Trophoblast cell (in vitro differentiated cells and primary cell): Measurements from ENCODE around the gene PRMT1.

Experiments
- DNase-seq, 2 donors: peaks; one replicate each; pipeline ENCODE4 v3.0.0-alpha.2; 2016
- H2AFZ ChIP-seq: 2 replicates; pipeline ENCODE4 v1.6.1; 2013; ENCODE audit warnings: low read length, moderate library complexity, mild to moderate bottlenecking; ENCODE audit not compliant: insufficient read depth, poor library complexity
- H2AK5ac ChIP-seq: 2 replicates; pipeline ENCODE4 v1.6.1; 2013; ENCODE audit warnings: mild to moderate bottlenecking, low read length
- H2BK120ac ChIP-seq: 2 replicates; pipeline ENCODE4 v1.6.1; 2013; ENCODE audit warnings: low read length, mild to moderate bottlenecking, moderate library complexity; ENCODE audit not compliant: insufficient read depth, poor library complexity
- H2BK12ac ChIP-seq: 2 replicates; pipeline ENCODE4 v1.6.1; 2013; ENCODE audit warnings: mild to moderate bottlenecking, low read length, moderate library complexity
- H2BK5ac ChIP-seq: 2 replicates; pipeline ENCODE4 v1.6.1; 2013; ENCODE audit warnings: low read length, low read depth, moderate library complexity, mild to moderate bottlenecking; ENCODE audit not compliant: poor library complexity
- H3K14ac ChIP-seq: 2 replicates; pipeline ENCODE4 v1.6.1; 2013; ENCODE audit warnings: mild to moderate bottlenecking, low read length
- H3K18ac ChIP-seq: 2 replicates; pipeline ENCODE4 v1.6.1; 2013; ENCODE audit warnings: mild to moderate bottlenecking, low read length
- H3K23ac ChIP-seq: 2 replicates; pipeline ENCODE4 v1.6.1; 2013; ENCODE audit warnings: low read length
- H3K27ac ChIP-seq: 2 replicates; pipeline ENCODE4 v1.5.1; 2013; ENCODE audit warnings: low read depth, mild to moderate bottlenecking, inconsistent platforms, low read length, moderate library complexity
- H3K27me3 ChIP-seq: 2 replicates; pipeline ENCODE4 v1.6.1; 2013; ENCODE audit warnings: inconsistent platforms, mild to moderate bottlenecking, low read length, moderate library complexity; ENCODE audit not compliant: insufficient read depth
- H3K36me3 ChIP-seq, 2 experiments: 1 replicate in 1 of 2; 2 replicates in 1 of 2; pipeline ENCODE4 v1.6.1; 2013; ENCODE audit warnings: low read length in 2 of 2, mild to moderate bottlenecking in 2 of 2, moderate library complexity in 1 of 2; ENCODE audit not compliant: insufficient read depth in 2 of 2, control insufficient read depth in 1 of 2
- H3K4ac ChIP-seq: 2 replicates; pipeline ENCODE4 v1.6.1; 2013; ENCODE audit warnings: low read depth, mild to moderate bottlenecking, low read length, moderate library complexity
- H3K4me1 ChIP-seq, 2 experiments: 1 replicate in 1 of 2; 2 replicates in 1 of 2; pipeline ENCODE4 v1.6.1; 2013; ENCODE audit warnings: low read length in 2 of 2, mild to moderate bottlenecking in 2 of 2, moderate library complexity in 1 of 2; ENCODE audit not compliant: insufficient read depth in 2 of 2, control insufficient read depth in 1 of 2
- H3K4me2 ChIP-seq: 2 replicates; pipeline ENCODE4 v1.6.1; 2013; ENCODE audit warnings: inconsistent platforms, mild to moderate bottlenecking, low read length, moderate library complexity
- H3K4me3 ChIP-seq: 2 replicates; pipeline ENCODE4 v1.5.1; 2013; ENCODE audit warnings: mild to moderate bottlenecking, low read depth, low read length, inconsistent platforms
- H3K79me1 ChIP-seq: one replicate; pipeline ENCODE4 v1.6.1; 2013; ENCODE audit warnings: low read length
- H3K79me2 ChIP-seq: 2 replicates; pipeline ENCODE4 v1.6.1; 2013; ENCODE audit warnings: low read length, mild to moderate bottlenecking; ENCODE audit not compliant: control insufficient read depth, insufficient read depth, poor library complexity
- H3K9ac ChIP-seq: 2 replicates; pipeline ENCODE4 v1.6.1; 2013; ENCODE audit warnings: mild to moderate bottlenecking, low read length
- H3K9me3 ChIP-seq: 2 replicates; pipeline ENCODE4 v1.6.1; 2013; ENCODE audit warnings: low read depth, mild to moderate bottlenecking, control low read depth, inconsistent platforms, low read length; ENCODE audit not compliant: insufficient read depth
- H4K12ac ChIP-seq: 2 replicates; pipeline ENCODE4 v1.6.1; 2013; ENCODE audit warnings: low read depth, mild to moderate bottlenecking, low read length, moderate library complexity
- H4K8ac ChIP-seq: 2 replicates; pipeline ENCODE4 v1.6.1; 2013; ENCODE audit warnings: low read depth, mild to moderate bottlenecking, low read length, moderate library complexity
- H4K91ac ChIP-seq: one replicate; pipeline ENCODE4 v1.6.1; 2013; ENCODE audit warnings: low read depth, mild to moderate bottlenecking, low read length, moderate library complexity
- WGBS: extraction: QIAGEN DNeasy Blood & Tissue Kit; methylation state at CpG from one replicate; pipeline ENCODE4 v1.1.7; 2013; ENCODE audit warnings: missing lambda C conversion rate; ENCODE audit not compliant: insufficient read length, insufficient coverage; ENCODE audit errors: extremely low coverage; 5-methylcytosine and 5-hydroxymethylcytosine counted together

The PRMT1 gene

DNA sequence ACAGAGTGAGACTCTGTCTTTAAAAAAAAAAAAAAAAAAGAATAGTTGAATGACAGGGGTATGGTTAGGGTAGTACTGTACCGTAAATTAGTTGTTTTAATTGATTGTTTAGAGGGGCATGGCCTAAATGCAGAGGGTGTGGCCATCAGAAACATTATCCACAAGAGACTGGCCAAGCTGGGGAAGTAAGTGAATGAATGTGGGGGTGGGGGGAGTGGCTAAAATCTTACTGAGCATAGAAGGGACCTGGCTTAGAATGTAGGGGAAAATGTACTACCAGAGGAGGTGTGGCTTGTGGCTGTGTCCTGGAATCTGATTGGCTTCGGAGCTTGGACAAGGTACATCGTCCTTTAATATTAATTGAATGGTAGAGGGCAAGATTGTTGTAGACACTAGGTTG lies 7.6 kb upstream of the PRMT1 start:
- Histone ChIP-seq H4K91ac (no peak overlapping the region), H3K9ac (no peak overlapping the region), H2AFZ (no peak overlapping the region), H3K36me3 (peaks cover 23 to 24% of the 10 kb centered on the region in 2 experiments), H2AK5ac (no peak overlapping the region), H3K4ac (no peak overlapping the region), H4K12ac (no peak overlapping the region), H3K4me2 (no peak overlapping the region), H2BK120ac (no peak overlapping the region), H3K4me1 (peaks cover 5 to 11% of the 10 kb centered on the region in 2 experiments), H3K79me1 (peaks cover 13% of the 10 kb centered on the region), H4K8ac (no peak overlapping the region), H3K4me3 (no peak overlapping the region), H2BK12ac (no peak overlapping the region), H3K27me3 (no peaks in the 10 kb centered on the region), H3K9me3 (no peaks in the 10 kb centered on the region), H3K14ac (no peak overlapping the region), H2BK5ac (no peak overlapping the region), H3K27ac (no peak overlapping the region), H3K18ac (no peak overlapping the region), H3K79me2 (peaks cover 18% of the 10 kb centered on the region), H3K23ac (no peak overlapping the region)
- DNase-seq = no peak
- no CpG with 5 or more reads among the region's 3 CpGs for WGBS

DNA sequence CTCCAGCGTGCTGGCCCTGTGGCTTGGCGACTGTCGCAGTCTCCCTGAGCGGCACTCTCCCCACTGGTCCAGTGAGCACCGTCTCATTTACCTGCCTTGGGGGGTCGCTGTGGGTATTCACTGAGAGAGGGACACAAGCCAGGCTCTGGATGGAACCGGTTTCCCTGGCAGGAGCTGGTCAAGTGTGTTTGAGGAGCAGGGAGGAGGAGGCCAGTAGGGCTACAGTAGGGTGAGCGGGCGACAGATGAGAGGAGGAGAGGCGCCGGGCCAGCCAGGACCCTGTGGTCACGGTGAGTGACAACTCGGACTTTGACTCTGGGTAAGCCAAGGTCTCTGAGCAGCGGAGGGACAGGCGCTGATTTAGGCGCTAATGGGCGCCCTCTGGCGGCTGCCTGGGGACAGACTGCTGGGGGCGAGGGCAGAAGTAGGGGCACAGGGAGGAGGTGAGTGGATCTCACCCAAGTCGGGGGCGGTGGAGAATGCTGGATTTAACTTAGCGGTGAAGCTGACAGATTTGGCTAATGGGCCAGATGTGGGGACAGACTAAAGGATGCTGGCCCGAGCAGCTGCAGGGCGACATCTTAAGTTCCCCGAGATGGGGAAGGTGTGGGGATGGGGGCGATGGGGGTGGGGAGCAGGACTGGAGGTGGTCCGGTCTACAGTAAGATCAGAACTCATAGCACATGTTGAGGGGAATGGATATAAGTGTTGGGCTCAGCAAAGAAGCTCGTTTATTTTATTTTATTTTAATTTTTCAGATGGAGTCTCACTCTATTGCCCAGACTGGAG lies 4.7 kb upstream of the PRMT1 start:
- peak; percentile 65 to 83 for DNase-seq
- peaks cover 4% of the 10 kb centered on the region for H3K79me2 ChIP-seq
- no peaks in the 10 kb centered on the region for H3K27me3 ChIP-seq
- H2AFZ ChIP-seq = peak overlapping the region; percentile 26
- H3K27ac ChIP-seq = peak overlapping the region; percentile 6
- H3K4me2 ChIP-seq = peak overlapping the region; percentile 35
- peak overlapping the region; percentile 66 for H4K12ac ChIP-seq
- H3K18ac ChIP-seq = peak overlapping the region; percentile 86
- peak overlapping the region; percentile 70 for H4K8ac ChIP-seq
- H3K4me1 ChIP-seq = peaks cover 2 to 6% of the 10 kb centered on the region in 2 experiments
- no peak overlapping the region for H3K4me3 ChIP-seq
- no peak overlapping the region for H2AK5ac ChIP-seq
- no peaks in the 10 kb centered on the region for H3K9me3 ChIP-seq
- peak overlapping the region; percentile 7 for H3K14ac ChIP-seq
- no peak overlapping the region for H3K9ac ChIP-seq
- no peak overlapping the region for H2BK12ac ChIP-seq
- WGBS = no CpG with 5 or more reads among the region's 28 CpGs
- peak overlapping the region; percentile 41 for H4K91ac ChIP-seq
- no peak overlapping the region for H3K4ac ChIP-seq
- no peak overlapping the region for H3K23ac ChIP-seq
- H3K79me1 ChIP-seq = peaks cover 10% of the 10 kb centered on the region
- peaks cover 23 to 24% of the 10 kb centered on the region in 2 experiments for H3K36me3 ChIP-seq
- no peak overlapping the region for H2BK120ac ChIP-seq
- H2BK5ac ChIP-seq = no peak overlapping the region

DNA sequence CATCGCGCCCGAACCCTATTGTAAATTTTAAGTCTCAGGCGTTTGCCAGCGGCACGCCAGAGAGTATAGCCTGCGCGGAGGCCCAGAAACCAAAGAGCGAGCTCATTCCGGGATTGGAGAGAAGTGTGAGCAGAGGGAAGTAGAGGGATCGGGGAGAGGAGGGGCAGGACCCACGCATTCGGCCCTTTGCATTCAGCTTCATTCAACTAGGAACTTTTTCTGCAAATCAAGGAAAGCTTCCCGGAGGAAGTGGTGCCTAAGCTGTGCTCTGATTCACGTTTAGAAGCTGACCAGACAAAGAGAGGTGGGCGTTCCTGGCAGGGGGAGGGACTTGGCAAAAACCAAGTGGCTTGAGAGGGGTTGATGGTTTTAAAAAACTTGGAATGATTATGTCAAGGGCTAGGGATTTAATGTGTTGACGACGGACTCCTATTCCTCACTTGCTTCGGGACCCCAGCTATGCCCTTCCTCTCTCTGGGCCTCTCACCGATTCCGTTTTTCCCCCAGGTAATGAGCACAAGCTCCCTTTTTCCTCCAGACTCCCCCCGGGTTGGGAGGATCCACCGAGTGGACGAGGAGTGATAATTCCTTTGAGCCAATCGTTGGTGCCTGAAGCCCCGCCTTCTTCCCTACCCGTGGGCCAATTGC lies 811 bp upstream of the PRMT1 start:
- peak; percentile 90 to 96 for DNase-seq
- no peaks in the 10 kb centered on the region for H3K9me3 ChIP-seq
- H3K4me1 ChIP-seq = peaks cover 14 to 20% of the 10 kb centered on the region in 2 experiments
- peak overlapping the region; percentile 93 for H3K14ac ChIP-seq
- H3K36me3 ChIP-seq = peaks cover 12 to 15% of the 10 kb centered on the region in 2 experiments
- H3K4me3 ChIP-seq = peak overlapping the region; percentile 57
- peak overlapping the region; percentile 73 for H2BK12ac ChIP-seq
- peak overlapping the region; percentile 88 for H4K91ac ChIP-seq
- H2BK5ac ChIP-seq = peak overlapping the region; percentile 91
- no peaks in the 10 kb centered on the region for H3K27me3 ChIP-seq
- H3K23ac ChIP-seq = no peak overlapping the region
- H2BK120ac ChIP-seq = peak overlapping the region; percentile 93
- peaks cover 28% of the 10 kb centered on the region for H3K79me2 ChIP-seq
- H3K4ac ChIP-seq = peak overlapping the region; percentile 61
- peak overlapping the region; percentile 99 for H4K12ac ChIP-seq
- peak overlapping the region; percentile 96 for H4K8ac ChIP-seq
- H3K9ac ChIP-seq = peak overlapping the region; percentile 97
- H3K18ac ChIP-seq = peak overlapping the region; percentile 89
- peak overlapping the region; percentile 95 for H3K27ac ChIP-seq
- WGBS = no CpG with 5 or more reads among the region's 27 CpGs
- H2AK5ac ChIP-seq = no peak overlapping the region
- H2AFZ ChIP-seq = peak overlapping the region; percentile 56
- H3K79me1 ChIP-seq = peaks cover 20% of the 10 kb centered on the region
- peak overlapping the region; percentile 76 for H3K4me2 ChIP-seq

DNA sequence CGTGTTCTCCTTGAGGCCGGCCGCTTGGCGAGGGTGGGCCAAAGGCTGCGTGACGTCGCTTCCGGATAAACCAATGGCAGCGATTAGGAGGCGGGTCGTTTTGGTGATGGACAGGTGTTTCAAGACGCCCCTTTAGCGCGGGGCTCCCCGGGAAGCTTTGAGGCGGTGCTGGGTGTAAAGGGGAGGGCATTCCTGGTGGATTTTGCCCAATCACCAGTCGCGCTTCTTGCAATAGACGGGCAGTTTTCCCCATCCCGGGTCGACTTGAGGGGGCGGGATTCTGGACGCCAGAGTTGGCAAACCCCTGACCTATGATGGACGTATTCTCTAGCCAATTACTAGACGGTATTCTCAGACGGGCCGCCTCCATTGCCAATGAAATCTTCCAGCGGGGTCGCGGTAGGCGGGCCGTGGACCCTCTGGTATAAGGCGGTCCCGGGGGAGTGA lies 264 bp upstream of the PRMT1 start:
- DNase-seq = peak; percentile 100
- Histone ChIP-seq H3K79me2 (peaks cover 28% of the 10 kb centered on the region), H3K9ac (no peak overlapping the region), H3K27ac (peak overlapping the region; percentile 85), H3K36me3 (peaks cover 13 to 16% of the 10 kb centered on the region in 2 experiments), H3K9me3 (peaks cover 2% of the 10 kb centered on the region), H3K23ac (no peak overlapping the region), H2AFZ (no peak overlapping the region), H4K8ac (peak overlapping the region; percentile 98), H3K4ac (no peak overlapping the region), H2BK12ac (no peak overlapping the region), H3K4me2 (peak overlapping the region; percentile 95), H2BK5ac (no peak overlapping the region), H3K27me3 (no peaks in the 10 kb centered on the region), H3K18ac (no peak overlapping the region), H3K79me1 (peaks cover 20% of the 10 kb centered on the region), H4K12ac (no peak overlapping the region), H2AK5ac (no peak overlapping the region), H4K91ac (no peak overlapping the region), H2BK120ac (no peak overlapping the region), H3K14ac (no peak overlapping the region), H3K4me3 (peak overlapping the region; percentile 93), H3K4me1 (peaks cover 14 to 17% of the 10 kb centered on the region in 2 experiments)
- WGBS = no CpG with 5 or more reads among the region's 34 CpGs
